GM15510 (cell line): ENCODE data around the gene HSD11B1.

Source experiments
- POLR2A ChIP-seq: IDR thresholded peaks from 3 replicates; pipeline ENCODE4 v1.6.1; 2011; ENCODE audit warnings: borderline replicate concordance; ENCODE audit not compliant: insufficient read length; ENCODE audit errors: extremely low read depth

The HSD11B1 gene

DNA sequence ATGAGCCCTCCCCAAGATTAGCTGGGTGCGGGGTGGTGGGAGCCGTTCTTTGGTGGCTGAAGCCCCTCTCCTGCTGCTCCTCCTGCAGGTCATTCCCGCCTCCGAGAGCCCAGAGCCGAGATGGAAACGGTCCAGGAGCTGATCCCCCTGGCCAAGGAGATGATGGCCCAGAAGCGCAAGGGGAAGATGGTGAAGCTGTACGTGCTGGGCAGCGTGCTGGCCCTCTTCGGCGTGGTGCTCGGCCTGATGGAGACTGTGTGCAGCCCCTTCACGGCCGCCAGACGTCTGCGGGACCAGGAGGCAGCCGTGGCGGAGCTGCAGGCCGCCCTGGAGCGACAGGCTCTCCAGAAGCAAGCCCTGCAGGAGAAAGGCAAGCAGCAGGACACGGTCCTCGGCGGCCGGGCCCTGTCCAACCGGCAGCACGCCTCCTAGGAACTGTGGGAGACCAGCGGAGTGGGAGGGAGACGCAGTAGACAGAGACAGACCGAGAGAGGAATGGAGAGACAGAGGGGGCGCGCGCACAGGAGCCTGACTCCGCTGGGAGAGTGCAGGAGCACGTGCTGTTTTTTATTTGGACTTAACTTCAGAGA, 29.0 kb upstream of the HSD11B1 start:
- TF ChIP-seq POLR2A, result no peak

- TF ChIP-seq POLR2A, result no peak
Measured at GRCh38 chr1:209678981-209679539, 25.6 kb upstream of the HSD11B1 start.

- TF ChIP-seq POLR2A, result no peak
Measured at GRCh38 chr1:209685821-209686220, 18.8 kb upstream of the HSD11B1 start.

DNA sequence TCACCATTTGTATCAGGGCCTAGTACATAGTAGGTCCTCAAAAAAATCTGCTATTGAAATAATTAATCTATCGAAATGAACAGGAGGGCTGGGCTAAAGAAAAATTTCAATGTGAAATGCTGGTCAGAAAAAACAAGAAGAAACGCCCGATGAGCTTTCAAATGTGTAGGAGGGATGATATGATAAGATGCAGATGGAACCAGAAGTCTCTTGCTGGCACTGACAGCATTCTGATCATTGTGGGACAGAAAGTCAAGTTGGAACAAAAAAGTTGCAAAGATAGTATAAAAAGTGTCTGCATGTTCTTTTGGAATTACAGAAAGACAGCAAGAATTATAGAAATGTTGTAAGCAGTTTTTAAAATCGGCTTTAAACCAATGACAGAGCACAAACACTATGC, 18.3 kb upstream of the HSD11B1 start:
- no peak for TF ChIP-seq POLR2A

GRCh38 chr1:209688746-209689234, 15.9 kb upstream of the HSD11B1 start:
- TF ChIP-seq POLR2A, result no peak

GRCh38 chr1:209689477-209689876, 15.2 kb upstream of the HSD11B1 start:
- no peak for TF ChIP-seq POLR2A

DNA sequence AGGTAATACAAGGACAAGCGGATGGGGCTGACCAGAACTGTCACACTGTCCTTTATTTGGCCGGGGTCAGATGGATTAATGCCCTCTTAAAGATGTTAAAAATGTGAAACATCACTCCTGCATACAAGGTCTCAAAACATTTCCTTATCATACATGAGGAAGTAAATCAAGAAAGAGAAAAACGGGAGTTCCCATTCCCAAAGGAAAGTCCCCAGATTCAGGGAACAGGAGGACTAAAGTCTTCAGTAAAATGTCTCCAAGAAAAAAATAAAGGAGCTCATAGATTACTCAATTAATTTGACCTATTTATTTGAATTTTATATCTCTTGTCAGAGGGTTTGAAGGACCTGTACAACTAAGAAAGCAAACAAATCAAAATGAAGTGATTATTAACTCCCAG, 13.4 kb upstream of the HSD11B1 start:
- TF ChIP-seq POLR2A, result no peak

DNA sequence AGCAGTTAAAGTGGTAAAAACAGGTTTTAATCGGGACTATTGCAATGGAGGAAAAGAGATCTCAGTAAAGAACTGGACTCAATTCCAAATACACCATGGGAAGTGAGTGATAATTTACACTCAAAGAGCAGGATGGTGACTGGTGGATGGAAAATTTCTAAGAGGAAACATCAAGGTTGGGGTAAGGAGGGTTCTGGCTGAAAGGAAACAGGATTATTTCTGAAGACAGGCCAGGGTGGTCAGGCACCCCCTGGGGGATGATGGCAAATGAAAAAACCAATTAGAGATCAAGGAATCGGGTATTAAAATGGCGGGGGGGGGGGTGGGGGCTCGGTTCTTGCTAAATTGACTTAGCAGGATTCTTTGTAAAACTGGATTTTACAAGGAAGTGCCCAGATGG, 12.3 kb upstream of the HSD11B1 start:
- TF ChIP-seq POLR2A, result no peak

DNA sequence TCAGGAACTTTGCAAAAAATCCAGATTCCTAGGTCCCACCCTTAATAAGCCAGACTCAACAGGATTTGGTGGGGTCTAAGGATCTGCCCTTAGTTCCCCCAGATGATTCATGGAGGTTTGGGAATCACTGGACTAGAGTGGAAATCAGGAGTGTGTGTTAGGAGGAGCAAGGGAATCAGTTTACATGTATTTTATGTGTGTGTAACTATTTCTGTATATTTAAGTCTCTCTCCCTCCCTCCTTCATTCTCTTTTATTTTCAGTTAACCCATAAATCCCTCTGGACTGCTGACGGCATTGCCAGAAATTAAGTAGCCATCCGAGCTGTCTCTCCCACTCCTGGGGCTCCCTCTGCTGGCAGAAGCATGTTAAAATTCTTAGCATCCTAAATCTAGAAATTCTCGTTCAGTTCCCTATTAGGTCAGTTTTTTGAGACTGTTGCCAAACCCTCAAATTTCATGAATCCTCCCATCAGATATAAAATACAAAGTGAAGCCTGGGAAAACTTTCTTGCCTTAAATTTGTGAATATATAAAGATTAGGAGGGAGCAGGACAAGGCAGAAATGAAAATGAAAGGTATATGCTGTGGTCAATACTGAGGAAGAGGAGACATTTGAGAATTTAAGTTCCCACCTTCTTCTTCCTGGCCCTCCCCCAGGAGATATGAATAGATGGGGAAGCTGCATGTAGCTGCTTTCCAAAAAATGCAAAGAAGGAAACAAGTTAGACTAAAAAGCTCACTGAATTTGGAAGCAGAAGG, 11.7 kb upstream of the HSD11B1 start:
- no peak for TF ChIP-seq POLR2A

DNA sequence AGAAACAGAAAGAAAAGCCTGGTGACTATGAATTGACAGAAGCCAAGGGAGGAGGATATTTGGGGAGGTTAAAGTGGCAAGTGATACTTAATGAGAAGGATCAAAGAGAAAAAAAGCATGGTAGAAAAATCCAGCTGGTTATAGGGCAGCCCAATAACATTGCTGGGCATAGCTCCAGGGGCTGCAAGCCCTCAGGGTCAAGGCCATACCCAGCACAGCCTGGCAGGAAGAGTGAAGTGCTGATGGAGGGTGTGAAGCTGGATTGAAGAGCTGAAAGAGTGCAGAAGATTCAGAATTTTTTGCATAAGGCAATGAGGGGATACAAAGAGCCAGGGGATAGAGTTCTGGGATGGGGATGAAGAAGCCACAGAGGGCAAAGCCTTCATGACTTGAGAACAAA, 8.0 kb upstream of the HSD11B1 start:
- TF ChIP-seq POLR2A, result no peak

DNA sequence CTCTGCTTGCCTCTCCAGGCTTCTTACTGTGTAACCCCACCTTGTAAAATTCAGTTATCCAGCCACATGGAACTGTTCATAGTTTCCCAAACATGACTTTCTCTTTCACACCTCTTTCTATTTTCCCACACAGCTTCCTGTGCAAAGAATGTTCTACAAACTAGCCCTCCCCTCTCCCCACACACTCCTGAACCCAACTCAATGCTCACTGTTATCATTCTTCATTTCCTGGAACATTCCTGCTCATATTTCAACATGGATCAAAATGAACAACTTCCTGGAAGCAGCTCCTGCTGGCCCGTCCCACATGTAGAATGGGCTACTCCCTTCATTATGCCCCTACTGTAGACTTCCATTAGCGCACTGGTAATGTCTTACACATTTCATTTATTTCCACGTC, 7.5 kb upstream of the HSD11B1 start:
- no peak for TF ChIP-seq POLR2A

- TF ChIP-seq POLR2A, result no peak
Measured at GRCh38 chr1:209702832-209703231, 1.8 kb upstream of the HSD11B1 start.

DNA sequence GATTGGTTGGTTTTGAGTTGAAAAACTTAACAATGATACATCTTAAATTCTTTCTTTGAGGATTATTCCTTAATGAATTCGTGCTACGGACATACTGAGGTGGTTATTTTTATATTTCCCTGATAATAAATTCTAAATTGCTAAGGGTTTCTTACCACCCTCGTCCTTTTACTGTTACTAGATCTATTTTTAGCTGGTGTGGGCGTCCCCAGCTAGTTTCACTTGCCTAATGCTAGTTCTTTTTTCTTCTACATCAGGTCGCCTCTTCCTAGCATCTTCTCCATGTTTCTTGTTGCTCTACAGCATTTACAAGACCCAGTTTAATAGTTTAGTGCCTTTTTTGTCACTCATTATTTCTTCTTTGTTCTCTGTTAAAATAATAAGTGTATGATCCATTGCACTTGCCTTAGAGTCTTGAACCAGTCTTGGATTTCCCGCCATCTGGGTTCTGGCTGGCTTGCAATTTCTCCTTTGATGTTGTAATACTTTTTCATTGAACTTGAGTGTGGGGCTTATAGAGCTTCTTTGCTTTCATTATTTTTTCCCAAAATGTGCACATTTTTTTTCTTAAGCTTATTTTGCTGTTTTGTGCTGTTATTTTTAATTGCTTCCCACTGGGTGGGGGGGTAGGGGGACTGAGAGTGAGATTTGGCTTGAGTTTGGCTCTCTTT, 677 bp upstream of the HSD11B1 start:
- no peak for TF ChIP-seq POLR2A

DNA sequence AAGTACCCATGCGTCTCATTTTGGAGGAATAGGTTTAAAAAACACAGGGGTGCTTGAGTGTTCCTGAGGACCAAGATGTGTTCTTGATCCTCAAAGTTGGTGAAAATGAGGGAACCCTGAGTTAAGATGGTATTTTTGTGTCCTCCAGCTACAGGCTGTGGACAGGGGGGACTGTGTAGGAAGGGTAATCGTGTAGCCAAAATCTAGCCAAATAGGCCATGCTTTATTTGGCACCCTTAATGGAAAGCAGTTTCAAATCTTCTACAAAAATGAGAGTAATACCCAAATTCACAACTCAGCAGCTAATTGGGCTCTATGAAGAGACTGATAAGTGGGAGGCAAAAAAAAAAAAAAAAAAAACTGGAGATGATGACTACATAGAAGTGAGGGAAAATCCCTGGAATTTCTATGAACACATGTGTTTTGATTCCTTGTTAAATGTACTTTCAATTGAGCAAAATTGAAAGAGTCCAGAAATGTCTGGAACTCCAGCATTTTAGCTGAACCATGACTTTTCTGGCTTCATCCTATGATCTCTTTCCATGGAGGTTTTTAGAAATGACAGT, 470 bp downstream of the HSD11B1 start:
- TF ChIP-seq POLR2A, result no peak

DNA sequence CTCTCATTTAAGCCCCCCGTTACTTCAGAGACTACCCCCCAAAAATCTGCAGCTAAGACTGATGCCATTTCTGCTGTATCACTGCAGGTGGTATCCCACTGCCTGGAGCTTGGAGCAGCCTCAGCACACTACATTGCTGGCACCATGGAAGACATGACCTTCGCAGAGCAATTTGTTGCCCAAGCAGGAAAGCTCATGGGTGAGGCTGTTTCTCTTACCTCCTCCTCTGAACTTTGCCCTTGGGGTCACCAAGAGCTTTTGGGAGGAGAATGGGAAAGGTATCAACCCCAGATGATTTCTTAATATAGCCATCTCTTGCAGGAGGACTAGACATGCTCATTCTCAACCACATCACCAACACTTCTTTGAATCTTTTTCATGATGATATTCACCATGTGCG, 2.0 kb downstream of the HSD11B1 start:
- no peak for TF ChIP-seq POLR2A
